Measurements from ENCODE around the gene ACSL5.

The ACSL5 gene

DNA sequence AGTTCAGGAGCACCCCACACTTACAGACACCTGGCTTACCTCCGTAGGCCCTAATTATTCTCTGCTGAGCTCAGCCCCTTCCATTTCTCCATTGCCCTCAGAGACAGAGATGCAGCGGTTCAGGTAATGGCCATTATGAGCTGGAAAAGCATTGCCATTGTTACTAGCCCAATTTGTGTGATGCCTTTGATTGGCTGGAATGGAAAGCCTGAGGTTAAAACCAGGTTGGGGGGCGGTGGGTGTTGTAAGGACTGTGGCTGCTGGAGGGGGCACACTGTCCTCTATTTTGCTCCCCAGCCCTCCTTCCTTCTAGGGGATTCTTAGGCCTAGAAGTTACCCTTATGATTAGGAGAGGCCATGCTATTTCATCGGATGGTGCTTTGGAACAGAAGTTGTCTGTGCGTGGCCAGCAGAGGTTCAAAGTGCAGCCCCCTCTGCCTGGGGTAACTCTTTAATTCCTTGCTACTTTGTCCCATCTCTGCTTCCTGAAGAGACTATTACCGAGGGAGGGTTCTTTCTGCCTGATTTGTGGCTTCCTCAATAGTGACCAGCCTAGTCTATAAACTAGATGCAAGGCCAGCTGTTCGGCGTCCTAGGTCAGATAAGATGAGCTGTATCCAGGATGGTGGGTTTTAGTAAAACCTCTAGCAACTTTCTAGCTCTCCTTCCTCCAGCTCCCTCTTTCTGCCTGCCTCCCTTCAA is 14.2 kb upstream of the ACSL5 start:
- H3K27ac ChIP-seq (ENCODE audit: low read length): no peak overlapping the region

DNA sequence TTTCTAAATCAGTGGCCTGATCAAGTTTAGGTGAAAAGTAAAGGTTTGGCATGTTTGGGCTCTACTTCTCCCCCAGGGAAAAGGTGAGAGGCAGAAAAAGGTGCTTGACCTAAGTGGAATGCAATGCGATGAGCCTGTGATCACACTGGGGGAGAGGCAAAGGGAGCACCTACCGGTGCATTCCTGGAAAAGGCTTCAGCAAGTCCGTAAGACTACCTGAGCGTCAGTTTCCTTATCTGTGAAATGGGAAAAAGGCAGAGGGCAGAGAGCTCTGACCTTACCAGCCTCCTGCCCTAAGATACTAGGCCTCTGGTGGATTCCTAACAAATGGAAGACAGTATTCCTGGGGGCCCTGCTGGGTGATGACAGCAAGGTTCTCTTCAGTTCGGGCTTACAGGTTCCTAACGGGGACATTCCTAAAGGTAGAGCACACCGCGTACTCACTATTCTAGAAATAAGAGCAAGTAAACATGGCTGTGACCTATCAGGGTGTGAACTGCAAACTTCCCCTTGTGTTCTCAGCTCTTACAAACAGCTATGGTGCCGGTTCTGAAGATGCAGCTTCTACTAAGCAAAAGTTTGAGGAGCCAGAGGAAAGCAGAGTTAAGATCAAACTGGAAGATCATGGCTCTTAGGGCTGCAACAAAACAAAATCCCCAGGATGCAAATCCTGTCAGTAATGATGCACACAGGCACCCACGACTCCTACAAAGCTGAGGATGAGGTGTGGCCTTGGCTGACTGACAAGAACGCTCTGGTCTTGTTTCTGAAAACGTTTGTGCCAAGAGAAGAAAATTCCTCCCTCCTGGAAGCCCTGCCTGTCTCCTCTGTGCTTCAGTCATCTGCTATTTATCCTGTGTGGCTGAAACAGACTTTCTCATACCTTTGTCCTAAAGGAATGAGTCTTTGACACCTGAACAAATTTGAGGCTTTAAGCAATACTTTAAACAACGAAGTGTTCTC is 13.3 kb upstream of the ACSL5 start:
- no peaks in the 10 kb centered on the region for H3K36me3 ChIP-seq (replicated peaks; ENCODE audit: low read depth, low read length)
- no peak overlapping the region for H3K4me2 ChIP-seq (ENCODE audit: low read length)
- H3K27ac ChIP-seq (ENCODE audit: low read length): no peak overlapping the region
- no peaks in the 10 kb centered on the region for H3K9me3 ChIP-seq (ENCODE audit: insufficient read depth, low read length)
- H3K4me3 ChIP-seq (ENCODE audit: low read length): no peak overlapping the region
- no peaks in the 10 kb centered on the region for H3K4me1 ChIP-seq (ENCODE audit: low read length)
- H2AFZ ChIP-seq (ENCODE audit: low read depth, low read length): 0 out of 2 replicates have a peak overlapping the region, but pooled peaks have one; percentile 15
- no peaks in the 10 kb centered on the region for H3K27me3 ChIP-seq (ENCODE audit: low read depth, low read length)
- H3K9ac ChIP-seq (ENCODE audit: low read length): no peak overlapping the region
- H3K79me2 ChIP-seq (ENCODE audit: low read length): no peaks in the 10 kb centered on the region
- TF ChIP-seq, protein P1, sequence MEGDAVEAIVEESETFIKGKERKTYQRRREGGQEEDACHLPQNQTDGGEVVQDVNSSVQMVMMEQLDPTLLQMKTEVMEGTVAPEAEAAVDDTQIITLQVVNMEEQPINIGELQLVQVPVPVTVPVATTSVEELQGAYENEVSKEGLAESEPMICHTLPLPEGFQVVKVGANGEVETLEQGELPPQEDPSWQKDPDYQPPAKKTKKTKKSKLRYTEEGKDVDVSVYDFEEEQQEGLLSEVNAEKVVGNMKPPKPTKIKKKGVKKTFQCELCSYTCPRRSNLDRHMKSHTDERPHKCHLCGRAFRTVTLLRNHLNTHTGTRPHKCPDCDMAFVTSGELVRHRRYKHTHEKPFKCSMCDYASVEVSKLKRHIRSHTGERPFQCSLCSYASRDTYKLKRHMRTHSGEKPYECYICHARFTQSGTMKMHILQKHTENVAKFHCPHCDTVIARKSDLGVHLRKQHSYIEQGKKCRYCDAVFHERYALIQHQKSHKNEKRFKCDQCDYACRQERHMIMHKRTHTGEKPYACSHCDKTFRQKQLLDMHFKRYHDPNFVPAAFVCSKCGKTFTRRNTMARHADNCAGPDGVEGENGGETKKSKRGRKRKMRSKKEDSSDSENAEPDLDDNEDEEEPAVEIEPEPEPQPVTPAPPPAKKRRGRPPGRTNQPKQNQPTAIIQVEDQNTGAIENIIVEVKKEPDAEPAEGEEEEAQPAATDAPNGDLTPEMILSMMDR (IDR thresholded peaks at IDR 0.05; ENCODE audit: low read depth, low read length): no peak
- no peak for TF ChIP-seq EZH2phosphoT487 (IDR thresholded peaks at IDR 0.05; ENCODE audit: low read depth)
- H4K20me1 ChIP-seq (ENCODE audit: insufficient read depth, low read length): no peaks in the 10 kb centered on the region

More for the DNA sequence above, 14.2 kb upstream of the ACSL5 start:
- Histone ChIP-seq H3K4me3 (ENCODE audit: low read length) (no peak overlapping the region), H4K20me1 (ENCODE audit: insufficient read depth, low read length) (no peaks in the 10 kb centered on the region), H3K9me3 (ENCODE audit: insufficient read depth, low read length) (no peaks in the 10 kb centered on the region), H3K27me3 (ENCODE audit: low read depth, low read length) (no peaks in the 10 kb centered on the region), H3K4me1 (ENCODE audit: low read length) (no peaks in the 10 kb centered on the region), H2AFZ (ENCODE audit: low read depth, low read length) (no peak overlapping the region), H3K36me3 (replicated peaks; ENCODE audit: low read depth, low read length) (no peaks in the 10 kb centered on the region), H3K79me2 (ENCODE audit: low read length) (no peaks in the 10 kb centered on the region), H3K4me2 (ENCODE audit: low read length) (no peak overlapping the region), H3K9ac (ENCODE audit: low read length) (no peak overlapping the region)
- TF ChIP-seq, protein P1 (IDR thresholded peaks at IDR 0.05; ENCODE audit: low read depth, low read length): no peak
- TF ChIP-seq EZH2phosphoT487 (IDR thresholded peaks at IDR 0.05; ENCODE audit: low read depth): no peak

DNA sequence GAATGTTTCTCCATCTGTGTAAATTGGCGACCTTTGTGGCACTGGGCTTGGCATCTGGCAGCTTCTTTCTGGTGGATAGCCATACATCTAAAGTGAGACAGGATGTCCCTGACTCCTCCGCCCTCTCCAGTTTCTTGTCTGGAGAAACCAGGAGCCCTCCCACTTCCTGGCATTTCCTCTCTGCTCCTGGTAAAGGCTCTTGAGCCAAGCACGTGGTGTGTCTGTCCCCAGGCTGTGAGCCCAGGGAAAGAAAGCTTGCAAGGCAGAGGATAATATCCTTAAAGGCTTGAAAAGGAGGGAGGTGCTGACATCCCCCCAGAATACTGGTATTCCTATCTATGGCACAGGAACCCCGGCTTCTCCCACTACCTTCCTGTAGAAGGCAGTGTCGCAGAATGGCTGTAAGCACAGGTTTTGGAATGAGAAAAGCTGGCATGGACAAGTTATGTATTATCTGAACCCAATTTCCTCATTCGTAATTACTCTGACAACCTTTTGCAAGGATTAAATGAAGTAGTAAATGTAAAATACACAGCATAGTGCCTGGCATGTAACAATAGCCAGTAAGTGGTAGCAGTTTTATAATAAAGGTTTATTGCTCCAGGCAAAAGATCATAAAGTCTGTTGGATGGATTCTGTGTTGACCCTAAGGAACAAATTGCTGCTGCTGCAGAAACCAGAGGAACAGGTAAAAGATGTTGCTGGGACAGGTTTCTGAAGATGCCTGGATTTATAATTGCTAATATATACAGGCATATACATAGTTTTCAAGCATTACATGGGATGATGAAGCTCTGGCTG is 11.8 kb upstream of the ACSL5 start:
- Histone ChIP-seq H2AFZ (ENCODE audit: low read depth, low read length) (no peak overlapping the region), H3K79me2 (ENCODE audit: low read length) (no peaks in the 10 kb centered on the region), H3K4me3 (ENCODE audit: low read length) (no peak overlapping the region), H3K36me3 (replicated peaks; ENCODE audit: low read depth, low read length) (no peaks in the 10 kb centered on the region), H3K9ac (ENCODE audit: low read length) (no peak overlapping the region), H3K27me3 (ENCODE audit: low read depth, low read length) (no peaks in the 10 kb centered on the region), H3K9me3 (ENCODE audit: insufficient read depth, low read length) (no peaks in the 10 kb centered on the region), H3K4me2 (ENCODE audit: low read length) (no peak overlapping the region), H3K27ac (ENCODE audit: low read length) (no peak overlapping the region), H4K20me1 (ENCODE audit: insufficient read depth, low read length) (no peaks in the 10 kb centered on the region), H3K4me1 (ENCODE audit: low read length) (no peaks in the 10 kb centered on the region)
- no peak for TF ChIP-seq EZH2phosphoT487 (IDR thresholded peaks at IDR 0.05; ENCODE audit: low read depth)
- TF ChIP-seq, protein P1 (IDR thresholded peaks at IDR 0.05; ENCODE audit: low read depth, low read length): no peak

Measured in OCI-LY3 (cell line).